HCT116 (cell line): ENCODE measurements around the gene SLC25A36. TPM values are rescaled to one million over a fixed set of nuclear protein-coding genes. Genes with fewer than 3 reads are reported as not detected.

Experiments used
- ATAC-seq: fragments of 200-7000 bp; cut with Tn5 transposase; 2 replicates; pipeline ENCODE4 v1.9.1; 2020; ENCODE audit warnings: mild to moderate bottlenecking, moderate library complexity
- BruUV-seq: library from RNA; stranded (reverse); fragments of 400-500 nt; replicated peaks from 2 replicates; lab custom pipeline; 2021; lab: Mats Ljungman, UMichigan
- CTCF ChIA-PET: fragments of 300-600 bp; sonication (Branson Sonifier 250); formaldehyde crosslinking; loops from one replicate; lab custom pipeline; 2021; ENCODE audit warnings: antibody characterized with exemption; lab: Charles Lee
- POLR2A ChIA-PET: fragments of 300-600, 350-600 bp; sonication (Branson Sonifier 250); formaldehyde crosslinking; loops from one replicate; lab custom pipeline; 2021; ENCODE audit warnings: antibody characterized with exemption; lab: Charles Lee
- RAD21 ChIA-PET, 2 experiments: fragments of 300-600 bp; sonication (Branson Sonifier 250); formaldehyde crosslinking; loops; one replicate each; lab custom pipeline; 2023; ENCODE audit warnings: low total read pairs in 2 of 2; ENCODE audit not compliant: uncharacterized antibody in 2 of 2, unreplicated experiment in 2 of 2, low non-redundant PET in 1 of 2; lab: Charles Lee
- DNase-seq: peaks from one replicate; pipeline ENCODE4 v3.0.0-alpha.2; 2010; ENCODE audit warnings: low read depth, low spot score
- H2AFZ ChIP-seq: fragments of 200-600 bp; shearing (Covaris generic), sonication (generic); 2 replicates; pipeline ENCODE4 v1.6.1; 2017; ENCODE audit warnings: low read depth, mixed run types, mixed read lengths, antibody characterized with exemption, low read length; ENCODE audit not compliant: poor library complexity, severe bottlenecking
- H3K27ac ChIP-seq: 2 replicates; pipeline ENCODE4 v1.5.1; 2012; ENCODE audit warnings: low read depth, low read length
- H3K27me3 ChIP-seq: fragments of 200-600 bp; sonication (generic); 2 replicates; pipeline ENCODE4 v1.6.1; 2016; ENCODE audit warnings: mixed run types, low read length, mixed read lengths; ENCODE audit not compliant: insufficient read depth
- H3K36me3 ChIP-seq, 2 experiments: fragments of 200-500 bp in 1 of 2; fragments of 200-600 bp in 1 of 2; sonication (Bioruptor generic) in 1 of 2; sonication (generic) in 1 of 2; 2 replicates each; pipeline versions ENCODE4 v1.5.1 to v1.6.1; 2014 to 2016; ENCODE audit warnings: low read length in 2 of 2, inconsistent platforms in 1 of 2, mixed read lengths in 1 of 2, mixed run types in 1 of 2; ENCODE audit not compliant: insufficient read depth in 2 of 2, control insufficient read depth in 1 of 2
- H3K4me1 ChIP-seq, 2 experiments: fragments of 200-600 bp in 1 of 2; sonication (generic) in 1 of 2; 2 replicates each; pipeline versions ENCODE4 v1.5.1 to v1.6.1; 2012 to 2017; ENCODE audit warnings: low read length in 2 of 2, inconsistent platforms in 1 of 2, mild to moderate bottlenecking in 1 of 2, mixed read lengths in 1 of 2, mixed run types in 1 of 2, moderate library complexity in 1 of 2; ENCODE audit not compliant: insufficient read depth in 2 of 2, control insufficient read depth in 1 of 2
- H3K4me2 ChIP-seq: fragments of 200-600 bp; sonication (generic); 2 replicates; pipeline ENCODE4 v1.6.1; 2017; ENCODE audit warnings: mixed run types, low read length, mixed read lengths
- H3K4me3 ChIP-seq, 2 experiments: fragments of 200-600 bp in 1 of 2; sonication (generic) in 1 of 2; replicated peaks in 1 of 2; 2 replicates each; pipeline ENCODE4 v1.5.1; 2011 to 2016; ENCODE audit warnings: low read length in 2 of 2, control low read depth in 1 of 2, low read depth in 1 of 2, mild to moderate bottlenecking in 1 of 2, mixed read lengths in 1 of 2, mixed run types in 1 of 2
- H3K79me2 ChIP-seq: fragments of 200-600 bp; sonication (generic); 2 replicates; pipeline ENCODE4 v1.6.1; 2017; ENCODE audit warnings: mild to moderate bottlenecking, mixed run types, low read length, moderate library complexity, mixed read lengths; ENCODE audit not compliant: insufficient read depth
- H3K9ac ChIP-seq: fragments of 200-600 bp; sonication (generic); 2 replicates; pipeline ENCODE4 v1.6.1; 2016; ENCODE audit warnings: low read length, mixed read lengths
- H3K9me2 ChIP-seq: fragments of 200-600 bp; sonication (generic), shearing (Covaris generic); 2 replicates; pipeline ENCODE4 v1.6.1; 2017; ENCODE audit warnings: mixed run types, mild to moderate bottlenecking, moderate library complexity; ENCODE audit not compliant: insufficient read depth
- H3K9me3 ChIP-seq, 2 experiments: fragments of 200-500 bp in 1 of 2; fragments of 200-600 bp in 1 of 2; sonication (Bioruptor generic) in 1 of 2; sonication (generic) in 1 of 2; 2 replicates each; pipeline ENCODE4 v1.6.1; 2014 to 2017; ENCODE audit warnings: low read length in 2 of 2, mixed read lengths in 2 of 2, inconsistent platforms in 1 of 2, low read depth in 1 of 2, mild to moderate bottlenecking in 1 of 2, mixed run types in 1 of 2, moderate library complexity in 1 of 2; ENCODE audit not compliant: control insufficient read depth in 1 of 2, insufficient read depth in 1 of 2
- H4K20me1 ChIP-seq: fragments of 200-600 bp; sonication (generic), shearing (Covaris generic); 2 replicates; pipeline ENCODE4 v1.6.1; 2017; ENCODE audit warnings: mixed run types, mild to moderate bottlenecking, moderate library complexity; ENCODE audit not compliant: insufficient read depth
- ATF3 ChIP-seq: IDR thresholded peaks from 2 replicates; pipeline ENCODE4 v1.6.1; 2012
- CBX3 ChIP-seq: IDR thresholded peaks from 2 replicates; pipeline ENCODE4 v1.6.1; 2012; ENCODE audit warnings: low read depth
- EGR1 ChIP-seq: IDR thresholded peaks from 2 replicates; pipeline ENCODE4 v1.6.1; 2012; ENCODE audit warnings: low read depth
- EZH2 ChIP-seq: fragments of 200-600 bp; sonication (generic); IDR thresholded peaks from 2 replicates; pipeline ENCODE4 v1.6.1; 2017; ENCODE audit warnings: antibody characterized with exemption, mixed run types
- EZH2phosphoT487 ChIP-seq: fragments of 200-600 bp; IDR thresholded peaks from 2 replicates; pipeline ENCODE4 v1.6.1; 2018; ENCODE audit warnings: antibody characterized with exemption, borderline replicate concordance
- FOSL1 ChIP-seq: IDR thresholded peaks from 2 replicates; pipeline ENCODE4 v1.6.1; 2012; ENCODE audit warnings: low read depth
- POLR2A ChIP-seq: IDR thresholded peaks from 2 replicates; pipeline ENCODE4 v1.7.0; 2011; ENCODE audit warnings: borderline replicate concordance; ENCODE audit not compliant: insufficient read depth, insufficient read length; ENCODE audit errors: extremely low read depth
- POLR2AphosphoS5 ChIP-seq: IDR thresholded peaks from 2 replicates; pipeline ENCODE4 v1.6.1; 2011; ENCODE audit warnings: mild to moderate bottlenecking, low read depth, low read length, moderate library complexity
- RAD21 ChIP-seq: IDR thresholded peaks from 2 replicates; pipeline ENCODE4 v1.6.1; 2012; ENCODE audit warnings: low read depth, mild to moderate bottlenecking
- REST ChIP-seq: IDR thresholded peaks from 2 replicates; pipeline ENCODE4 v1.6.1; 2012; ENCODE audit warnings: low read depth
- SIN3A ChIP-seq: IDR thresholded peaks from 2 replicates; pipeline ENCODE4 v1.6.1; 2012; ENCODE audit warnings: low read depth
- SRF ChIP-seq: IDR thresholded peaks from 2 replicates; pipeline ENCODE4 v1.6.1; 2012; ENCODE audit warnings: low read depth
- TCF7L2 ChIP-seq: IDR thresholded peaks from 2 replicates; pipeline ENCODE4 v1.7.0; 2011; ENCODE audit warnings: borderline replicate concordance, inconsistent platforms; ENCODE audit not compliant: insufficient read depth, insufficient read length; ENCODE audit errors: extremely low read depth
- intact Hi-C: fragments of 100-400 bp; cut with micrococcal nuclease; formaldehyde crosslinking; loops from 2 replicates; pipeline ENCODE4 v1.10.0; 2022
- total RNA-seq: library from RNA; stranded (reverse); gene quantifications from one replicate; pipeline ENCODE4 v1.2.1, GENCODE V29; 2021; ENCODE audit not compliant: unreplicated experiment
- TF ChIP-seq, protein P1 (sequence below): IDR thresholded peaks from 2 replicates; pipeline ENCODE4 v1.6.1; 2012
- TF ChIP-seq, protein P2 (sequence below): IDR thresholded peaks from 2 replicates; pipeline ENCODE4 v1.6.1; 2011; ENCODE audit warnings: mild to moderate bottlenecking, low read length, moderate library complexity; ENCODE audit not compliant: insufficient replicate concordance; ENCODE audit errors: extremely low read depth

The SLC25A36 gene
- total RNA-seq, 1 experiment from 2014 or later = 81.2 TPM

- Histone ChIP-seq H4K20me1 (no peaks in the 10 kb centered on the region), H3K79me2 (no peaks in the 10 kb centered on the region), H3K4me3 (no peak overlapping the region), H2AFZ (no peak overlapping the region), H3K27ac (no peak overlapping the region), H3K9me2 (no peaks in the 10 kb centered on the region), H3K36me3 (no peaks in the 10 kb centered on the region), H3K9me3 (no peaks in the 10 kb centered on the region), H3K9ac (no peak overlapping the region), H3K27me3 (no peaks in the 10 kb centered on the region), H3K4me1 (no peaks in the 10 kb centered on the region), H3K4me2 (no peak overlapping the region)
- RAD21 ChIA-PET = no interaction called here
- TF ChIP-seq EGR1 = no peak
- POLR2A ChIA-PET = no interaction called here
- no TSS peak for BruUV-seq
- no peak for ATAC-seq
- CTCF ChIA-PET = no interaction called here
- DNase-seq = no peak
- intact Hi-C loops = no loop called here
Observed at GRCh38 chr3:140927279-140928069, 14.2 kb upstream of the SLC25A36 start.

GRCh38 chr3:140929446-140929845, 12.2 kb upstream of the SLC25A36 start:
- H3K9me3 ChIP-seq = no peaks in the 10 kb centered on the region
- ChIA-PET RAD21 (no interaction called here), CTCF (no interaction called here), POLR2A (no interaction called here)
- no peak overlapping the region for H2AFZ ChIP-seq
- H3K9ac ChIP-seq = no peak overlapping the region
- no peaks in the 10 kb centered on the region for H3K9me2 ChIP-seq
- intact Hi-C loops = no loop called here
- no peaks in the 10 kb centered on the region for H3K27me3 ChIP-seq
- BruUV-seq = no TSS peak
- no peaks in the 10 kb centered on the region for H3K79me2 ChIP-seq
- H3K4me1 ChIP-seq = no peaks in the 10 kb centered on the region
- no peak overlapping the region for H3K4me3 ChIP-seq
- no peaks in the 10 kb centered on the region for H3K36me3 ChIP-seq
- H3K27ac ChIP-seq = no peak overlapping the region
- no peaks in the 10 kb centered on the region for H4K20me1 ChIP-seq
- DNase-seq = no peak
- no peak for ATAC-seq
- H3K4me2 ChIP-seq = no peak overlapping the region
- TF ChIP-seq FOSL1 (no peak), SRF (no peak), REST (no peak), POLR2AphosphoS5 (no peak), EGR1 (no peak), ATF3 (no peak), TCF7L2 (no peak), POLR2A (no peak), RAD21 (no peak), EZH2 (no peak), EZH2phosphoT487 (no peak), CBX3 (no peak), SIN3A (no peak)
- TF ChIP-seq, protein P1, sequence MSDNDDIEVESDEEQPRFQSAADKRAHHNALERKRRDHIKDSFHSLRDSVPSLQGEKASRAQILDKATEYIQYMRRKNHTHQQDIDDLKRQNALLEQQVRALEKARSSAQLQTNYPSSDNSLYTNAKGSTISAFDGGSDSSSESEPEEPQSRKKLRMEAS = no peak
- TF ChIP-seq, protein P2, sequence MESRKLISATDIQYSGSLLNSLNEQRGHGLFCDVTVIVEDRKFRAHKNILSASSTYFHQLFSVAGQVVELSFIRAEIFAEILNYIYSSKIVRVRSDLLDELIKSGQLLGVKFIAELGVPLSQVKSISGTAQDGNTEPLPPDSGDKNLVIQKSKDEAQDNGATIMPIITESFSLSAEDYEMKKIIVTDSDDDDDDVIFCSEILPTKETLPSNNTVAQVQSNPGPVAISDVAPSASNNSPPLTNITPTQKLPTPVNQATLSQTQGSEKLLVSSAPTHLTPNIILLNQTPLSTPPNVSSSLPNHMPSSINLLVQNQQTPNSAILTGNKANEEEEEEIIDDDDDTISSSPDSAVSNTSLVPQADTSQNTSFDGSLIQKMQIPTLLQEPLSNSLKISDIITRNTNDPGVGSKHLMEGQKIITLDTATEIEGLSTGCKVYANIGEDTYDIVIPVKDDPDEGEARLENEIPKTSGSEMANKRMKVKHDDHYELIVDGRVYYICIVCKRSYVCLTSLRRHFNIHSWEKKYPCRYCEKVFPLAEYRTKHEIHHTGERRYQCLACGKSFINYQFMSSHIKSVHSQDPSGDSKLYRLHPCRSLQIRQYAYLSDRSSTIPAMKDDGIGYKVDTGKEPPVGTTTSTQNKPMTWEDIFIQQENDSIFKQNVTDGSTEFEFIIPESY = no peak
